Occipital lobe (tissue), 2 donors: Measurements from ENCODE around the gene TPPP3. TPM values are rescaled to one million over a fixed set of nuclear protein-coding genes. Genes with fewer than 3 reads are reported as not detected.

Source experiments
- DNase-seq: peaks from one replicate; lab custom pipeline; 2025; lab: John Stamatoyannopoulos, UW
- total RNA-seq: library from RNA; depleted of rRNA; stranded (reverse); fragments of >200 nt; gene quantifications from one replicate; pipeline ENCODE4 v1.2.3, GENCODE V29; 2014

Gene TPPP3
- total RNA-seq, 1 donor from 2014 or later = 2.3 TPM

GRCh38 chr16:67405336-67405735, 12.0 kb upstream of the TPPP3 start:
- DNase-seq = no peak

- no peak for DNase-seq
These were observed 11.5 kb upstream of the TPPP3 start for GRCh38 chr16:67404740-67405226.

GRCh38 chr16:67403976-67404555, 10.8 kb upstream of the TPPP3 start:
- DNase-seq = no peak

DNA sequence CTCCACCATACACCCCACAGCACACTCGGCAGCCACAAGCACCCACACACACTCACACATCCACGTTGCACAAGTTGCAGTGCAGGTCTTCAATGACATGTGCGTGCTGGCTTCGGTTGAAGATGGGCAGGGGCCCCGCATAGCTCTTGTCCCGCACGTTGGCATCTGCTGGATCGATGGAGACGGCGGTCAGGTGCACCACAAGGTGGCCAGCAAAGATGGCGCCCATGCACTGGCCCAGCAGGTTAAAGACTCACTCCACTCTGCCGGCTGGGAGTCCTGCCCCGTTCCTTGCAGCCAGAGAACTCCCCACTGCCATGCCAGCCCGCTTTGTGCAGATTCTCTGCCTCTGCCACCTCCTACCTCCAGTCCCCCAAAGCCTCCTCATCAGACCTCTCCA, 7.6 kb upstream of the TPPP3 start:
- DNase-seq = no peak

- DNase-seq = no peak
These were observed 6.7 kb upstream of the TPPP3 start for GRCh38 chr16:67399749-67400704.

DNA sequence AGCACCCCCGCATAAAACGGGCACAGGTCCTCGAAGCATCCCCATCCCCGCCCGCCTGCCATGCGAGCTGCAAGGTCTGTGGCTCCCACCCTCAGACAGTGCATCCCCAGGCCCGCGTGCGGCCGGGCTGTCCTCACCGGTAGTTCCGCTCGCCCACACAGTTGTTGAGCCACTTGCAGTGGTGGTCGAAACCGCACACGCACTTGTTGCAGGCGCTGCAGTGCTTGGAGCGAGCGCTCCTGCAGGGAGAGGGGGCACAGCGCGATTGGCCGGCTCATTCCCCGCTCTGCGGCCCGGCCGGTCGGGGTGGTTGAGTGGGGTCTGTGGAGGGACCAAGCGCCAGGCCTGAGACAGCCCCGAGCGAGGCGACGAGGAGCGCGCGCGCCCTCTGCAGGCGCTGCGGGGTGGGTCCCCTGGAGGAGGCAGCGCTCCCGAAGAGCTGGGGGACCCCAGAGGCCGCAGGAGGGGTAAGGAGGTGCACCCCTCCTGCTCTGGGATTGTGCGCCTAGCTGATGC, 6.0 kb upstream of the TPPP3 start:
- no peak for DNase-seq

- no peak for DNase-seq
These were observed 5.4 kb upstream of the TPPP3 start for GRCh38 chr16:67398546-67399217.

DNA sequence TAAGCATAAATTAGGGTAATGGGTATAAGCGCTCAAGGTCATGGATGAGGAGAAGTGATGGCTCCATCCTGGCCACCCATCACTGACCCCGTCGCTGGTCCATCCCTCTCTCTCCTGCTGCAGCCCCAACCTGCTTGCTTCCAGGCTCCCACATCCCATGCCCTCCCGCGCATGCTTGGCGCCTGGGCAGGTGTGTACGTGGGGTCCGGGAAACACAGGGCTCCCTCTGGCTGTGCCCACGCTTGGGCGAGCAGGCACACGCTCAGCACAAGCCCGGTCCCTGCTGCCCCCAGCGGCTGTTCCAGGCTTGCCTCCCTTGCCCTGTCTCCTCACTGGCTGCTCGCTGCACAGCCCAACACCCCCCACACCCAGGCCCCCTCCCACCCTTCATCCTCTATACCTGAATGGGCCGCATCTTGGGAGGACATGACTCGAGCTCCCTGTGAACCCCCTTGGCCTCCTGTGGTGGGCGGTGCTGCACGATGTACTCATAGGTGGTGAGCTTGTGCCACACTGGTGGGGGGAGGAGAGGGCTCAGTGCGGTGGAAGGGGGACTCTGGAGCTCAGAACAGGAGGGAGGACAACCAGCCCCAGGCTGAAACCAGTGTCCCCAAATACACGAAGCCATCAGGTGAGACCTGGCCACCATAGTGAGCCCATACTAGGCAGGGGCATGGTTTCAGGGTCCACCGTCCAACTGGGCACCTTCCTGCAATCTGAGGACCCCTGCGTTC, 4.7 kb upstream of the TPPP3 start:
- no peak for DNase-seq

DNA sequence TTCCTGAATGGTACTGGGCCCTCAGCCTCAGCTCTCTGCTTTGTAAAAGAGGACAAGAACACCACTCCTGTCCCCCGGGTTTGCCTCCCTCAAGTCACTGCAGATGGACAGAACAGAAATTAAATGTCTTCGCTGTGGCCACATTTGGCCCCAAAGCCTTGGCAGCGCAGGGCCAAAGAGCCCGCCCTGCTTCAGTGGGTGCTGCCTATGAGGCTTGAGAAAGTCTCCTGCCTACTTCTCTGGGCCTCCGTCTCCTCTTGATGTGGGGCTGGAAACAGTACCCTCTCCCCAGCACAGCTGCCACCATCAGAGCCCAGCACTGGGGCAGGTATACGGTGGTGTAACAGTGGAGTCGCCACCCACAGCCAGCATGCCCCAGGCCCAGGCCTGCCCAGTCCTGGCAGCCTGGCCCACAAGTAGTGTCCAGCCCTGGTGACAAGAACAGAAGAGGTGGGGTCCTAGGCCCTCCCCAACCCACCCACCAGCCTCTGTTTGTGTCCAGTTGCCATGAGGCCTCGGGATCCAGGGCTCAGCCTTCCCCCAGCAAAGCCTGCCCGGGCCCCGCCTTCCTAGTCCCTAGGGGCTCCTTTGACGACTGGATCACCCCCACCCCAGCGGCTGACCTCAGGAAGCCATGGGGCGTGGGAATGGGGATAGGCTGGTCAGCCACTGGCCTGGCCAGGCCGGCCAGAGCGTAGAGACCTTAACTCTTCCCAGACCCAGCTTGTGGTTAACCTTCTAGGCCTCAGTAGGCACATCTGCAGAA, 3.9 kb upstream of the TPPP3 start:
- DNase-seq = no peak

GRCh38 chr16:67396159-67397035, 3.1 kb upstream of the TPPP3 start:
- no peak for DNase-seq

DNA sequence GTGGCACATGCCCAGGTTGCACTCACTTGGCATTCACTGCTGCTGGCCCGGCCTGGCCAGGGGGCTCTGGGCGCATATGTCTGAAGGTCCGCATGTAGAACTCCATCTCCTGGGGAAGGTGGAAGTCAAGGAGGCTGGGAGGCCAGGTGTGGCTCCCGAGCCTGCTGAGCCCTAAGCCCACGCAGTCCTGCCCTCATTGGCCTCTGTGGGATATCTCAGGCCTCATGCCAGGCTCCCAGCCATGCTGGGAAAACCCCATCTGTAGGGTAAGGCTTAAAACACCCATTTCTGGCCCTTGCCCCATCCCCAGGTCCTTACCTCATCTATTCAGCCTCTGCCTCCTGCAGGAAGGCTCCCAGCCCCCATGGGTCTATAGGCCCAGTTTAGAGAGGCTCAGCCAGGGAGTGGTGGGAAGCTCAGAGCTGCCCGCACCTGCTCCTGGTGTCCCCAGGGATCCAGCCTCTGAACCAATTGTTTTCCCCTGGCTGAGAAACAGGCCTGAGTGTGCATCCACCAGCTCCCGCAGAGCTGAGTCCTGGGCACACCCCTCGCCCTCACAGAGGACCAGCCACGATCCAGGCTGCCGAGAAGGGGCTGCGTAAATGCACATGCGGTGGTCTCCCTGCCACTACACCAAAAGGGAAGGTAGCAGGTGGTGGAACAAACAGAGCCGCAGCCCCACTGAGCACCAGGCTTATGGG, 2.3 kb upstream of the TPPP3 start:
- no peak for DNase-seq

- DNase-seq = no peak
These were observed 1.8 kb upstream of the TPPP3 start for GRCh38 chr16:67395105-67395457.

DNA sequence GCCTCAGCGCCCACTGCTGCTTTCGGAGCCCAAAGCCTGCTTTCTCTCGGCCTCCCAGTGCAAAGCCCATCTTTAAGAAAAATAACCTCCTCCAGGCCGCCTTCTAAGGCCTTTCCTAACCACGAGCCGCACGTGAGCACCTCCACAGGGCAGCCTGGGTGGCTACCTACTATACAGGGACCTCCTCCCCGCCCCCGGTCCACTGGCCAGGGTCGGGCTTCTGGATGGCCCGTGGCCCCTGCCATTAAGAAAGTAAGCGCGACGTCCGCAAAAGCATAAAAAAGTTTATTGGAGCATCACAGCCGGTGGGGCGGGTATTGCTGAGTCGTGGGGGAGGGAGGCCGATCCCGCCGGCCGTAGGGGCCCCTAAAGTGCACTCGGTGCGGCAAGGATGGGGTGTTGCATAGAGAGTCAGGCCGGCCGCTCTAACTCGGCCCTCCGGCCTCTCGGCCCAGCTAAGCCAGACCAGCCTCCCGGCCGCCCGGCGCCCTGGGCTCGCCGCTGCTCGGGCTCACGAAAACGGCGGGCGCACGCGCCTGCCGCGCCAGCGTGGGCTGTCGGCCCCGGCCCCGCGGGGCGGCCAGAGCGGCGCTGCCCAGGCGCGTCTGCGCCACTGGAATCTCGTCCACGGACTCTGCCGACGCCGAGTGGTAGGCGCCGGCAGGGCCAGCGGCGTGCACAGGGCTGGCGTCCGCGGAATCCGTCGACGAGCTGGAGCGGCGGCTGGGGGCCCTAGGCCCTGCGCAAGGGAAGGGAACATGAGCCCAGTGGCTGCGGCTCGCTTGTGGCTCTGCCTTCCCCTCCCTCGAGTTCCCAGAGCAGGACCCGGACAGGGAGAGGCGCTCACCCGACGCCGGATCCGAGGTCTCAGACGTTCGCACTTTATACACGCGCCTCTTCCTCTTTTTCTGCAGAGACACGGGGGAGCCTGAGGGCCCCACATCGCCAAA, 1.1 kb upstream of the TPPP3 start:
- DNase-seq = no peak

DNA sequence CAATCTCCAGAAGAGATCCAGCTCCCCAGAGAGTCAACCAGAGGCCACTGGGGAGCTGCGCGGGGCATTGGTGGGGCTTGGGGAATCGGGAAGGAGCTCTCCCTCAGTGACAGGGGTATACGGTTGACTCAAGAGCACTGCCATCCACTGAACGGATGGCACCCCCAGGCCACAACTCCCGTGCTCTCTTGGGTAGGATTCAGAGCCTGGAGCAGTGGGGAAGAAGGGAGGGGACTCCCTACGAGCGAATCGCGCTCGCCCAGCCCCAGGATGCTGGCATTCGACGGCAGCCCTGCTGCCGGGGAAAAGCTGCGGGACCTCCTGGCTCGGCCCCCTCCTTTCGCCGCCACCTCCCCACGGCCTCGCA, 473 bp upstream of the TPPP3 start:
- DNase-seq = no peak

DNA sequence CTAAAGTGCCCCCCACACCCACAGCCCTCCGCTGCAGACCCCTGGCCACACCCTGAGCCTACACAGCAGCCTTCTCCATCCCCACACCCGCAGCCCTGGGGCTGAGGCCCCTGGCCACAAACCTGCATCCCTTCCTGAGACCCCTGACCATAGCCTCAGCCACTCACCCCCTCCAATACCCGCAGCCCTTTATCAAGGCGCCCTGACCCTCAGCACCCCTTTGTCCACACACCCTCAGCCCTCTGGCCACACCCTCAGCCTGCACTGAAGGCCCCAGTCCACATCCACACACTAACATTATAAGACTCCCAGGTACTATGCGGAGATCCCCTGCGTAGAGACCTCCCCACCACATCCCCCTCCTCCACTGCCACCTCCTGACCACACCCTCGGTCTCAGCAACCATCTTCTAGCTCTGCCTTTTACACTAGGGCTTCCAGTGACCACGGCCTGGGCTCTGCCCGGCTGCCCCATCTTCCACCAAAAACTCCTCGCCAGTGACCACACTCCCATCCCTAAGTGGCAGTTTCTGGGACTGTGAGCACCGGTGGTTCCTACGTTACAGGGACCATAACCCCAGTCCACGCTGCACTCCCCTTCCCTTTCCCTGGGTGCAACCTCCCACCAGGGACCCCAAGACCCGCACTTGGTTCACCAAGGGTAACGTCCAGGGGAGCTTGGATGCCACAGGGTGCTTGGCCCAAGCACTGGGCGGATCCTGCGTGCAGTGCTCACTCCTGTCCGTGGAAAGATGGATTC, 818 bp downstream of the TPPP3 start:
- DNase-seq = no peak

GRCh38 chr16:67391424-67392300, 1.6 kb downstream of the TPPP3 start:
- DNase-seq = peak; percentile 91
